HG02852 (cell line): ENCODE results near the gene SNAPC4.

ENCODE experiments used
- ATAC-seq: cut with Tn5 transposase; IDR thresholded peaks from one replicate; pipeline ENCODE4 v1.9.1; 2021; ENCODE audit warnings: mild to moderate bottlenecking, moderate library complexity; ENCODE audit not compliant: unreplicated experiment

The SNAPC4 gene, protein sequence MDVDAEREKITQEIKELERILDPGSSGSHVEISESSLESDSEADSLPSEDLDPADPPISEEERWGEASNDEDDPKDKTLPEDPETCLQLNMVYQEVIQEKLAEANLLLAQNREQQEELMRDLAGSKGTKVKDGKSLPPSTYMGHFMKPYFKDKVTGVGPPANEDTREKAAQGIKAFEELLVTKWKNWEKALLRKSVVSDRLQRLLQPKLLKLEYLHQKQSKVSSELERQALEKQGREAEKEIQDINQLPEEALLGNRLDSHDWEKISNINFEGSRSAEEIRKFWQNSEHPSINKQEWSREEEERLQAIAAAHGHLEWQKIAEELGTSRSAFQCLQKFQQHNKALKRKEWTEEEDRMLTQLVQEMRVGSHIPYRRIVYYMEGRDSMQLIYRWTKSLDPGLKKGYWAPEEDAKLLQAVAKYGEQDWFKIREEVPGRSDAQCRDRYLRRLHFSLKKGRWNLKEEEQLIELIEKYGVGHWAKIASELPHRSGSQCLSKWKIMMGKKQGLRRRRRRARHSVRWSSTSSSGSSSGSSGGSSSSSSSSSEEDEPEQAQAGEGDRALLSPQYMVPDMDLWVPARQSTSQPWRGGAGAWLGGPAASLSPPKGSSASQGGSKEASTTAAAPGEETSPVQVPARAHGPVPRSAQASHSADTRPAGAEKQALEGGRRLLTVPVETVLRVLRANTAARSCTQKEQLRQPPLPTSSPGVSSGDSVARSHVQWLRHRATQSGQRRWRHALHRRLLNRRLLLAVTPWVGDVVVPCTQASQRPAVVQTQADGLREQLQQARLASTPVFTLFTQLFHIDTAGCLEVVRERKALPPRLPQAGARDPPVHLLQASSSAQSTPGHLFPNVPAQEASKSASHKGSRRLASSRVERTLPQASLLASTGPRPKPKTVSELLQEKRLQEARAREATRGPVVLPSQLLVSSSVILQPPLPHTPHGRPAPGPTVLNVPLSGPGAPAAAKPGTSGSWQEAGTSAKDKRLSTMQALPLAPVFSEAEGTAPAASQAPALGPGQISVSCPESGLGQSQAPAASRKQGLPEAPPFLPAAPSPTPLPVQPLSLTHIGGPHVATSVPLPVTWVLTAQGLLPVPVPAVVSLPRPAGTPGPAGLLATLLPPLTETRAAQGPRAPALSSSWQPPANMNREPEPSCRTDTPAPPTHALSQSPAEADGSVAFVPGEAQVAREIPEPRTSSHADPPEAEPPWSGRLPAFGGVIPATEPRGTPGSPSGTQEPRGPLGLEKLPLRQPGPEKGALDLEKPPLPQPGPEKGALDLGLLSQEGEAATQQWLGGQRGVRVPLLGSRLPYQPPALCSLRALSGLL (N-terminal part only)

GRCh38 chr9:136400038-136400834 is at the start of gene SNAPC4:
TSS of gene SNAPC4 (minus strand) at chr9:136400170. CDS start at chr9:136398428, 1,742 bp downstream.
- peak; percentile 70 for ATAC-seq

GRCh38 chr9:136448655-136449054 is 48.7 kb upstream of the SNAPC4 start:
- no peak for ATAC-seq

GRCh38 chr9:136447173-136447778 is 47.3 kb upstream of the SNAPC4 start:
- ATAC-seq: no peak

- ATAC-seq: no peak
These were observed 45.8 kb upstream of the SNAPC4 start for GRCh38 chr9:136445799-136446198.

DNA sequence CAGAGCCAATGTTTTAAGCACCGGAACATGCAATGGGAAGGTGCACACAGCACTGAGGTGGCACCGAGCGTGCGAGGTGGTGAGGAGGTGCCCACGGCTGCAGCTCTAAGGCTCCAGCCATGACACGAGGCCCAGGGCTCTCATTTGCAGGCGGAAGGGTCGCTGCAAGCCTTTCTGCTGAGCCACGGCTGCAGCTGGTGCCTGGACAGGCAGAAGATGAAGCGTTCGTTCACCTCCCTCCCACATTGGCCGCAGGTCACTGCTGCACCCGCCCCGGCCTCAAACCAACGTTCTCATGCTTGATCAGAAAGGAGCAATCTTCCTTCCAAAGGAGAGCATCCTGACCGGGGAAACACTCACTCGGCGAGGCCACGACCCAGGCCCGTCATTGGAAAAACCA is 44.1 kb upstream of the SNAPC4 start:
- no peak for ATAC-seq

- no peak for ATAC-seq
These were observed 43.7 kb upstream of the SNAPC4 start for GRCh38 chr9:136443687-136444086.

- no peak for ATAC-seq
These were observed 43.1 kb upstream of the SNAPC4 start for GRCh38 chr9:136443087-136443486.

GRCh38 chr9:136442265-136442664 is 42.3 kb upstream of the SNAPC4 start:
- no peak for ATAC-seq

- no peak for ATAC-seq
These were observed 41.8 kb upstream of the SNAPC4 start for GRCh38 chr9:136441681-136442245.

DNA sequence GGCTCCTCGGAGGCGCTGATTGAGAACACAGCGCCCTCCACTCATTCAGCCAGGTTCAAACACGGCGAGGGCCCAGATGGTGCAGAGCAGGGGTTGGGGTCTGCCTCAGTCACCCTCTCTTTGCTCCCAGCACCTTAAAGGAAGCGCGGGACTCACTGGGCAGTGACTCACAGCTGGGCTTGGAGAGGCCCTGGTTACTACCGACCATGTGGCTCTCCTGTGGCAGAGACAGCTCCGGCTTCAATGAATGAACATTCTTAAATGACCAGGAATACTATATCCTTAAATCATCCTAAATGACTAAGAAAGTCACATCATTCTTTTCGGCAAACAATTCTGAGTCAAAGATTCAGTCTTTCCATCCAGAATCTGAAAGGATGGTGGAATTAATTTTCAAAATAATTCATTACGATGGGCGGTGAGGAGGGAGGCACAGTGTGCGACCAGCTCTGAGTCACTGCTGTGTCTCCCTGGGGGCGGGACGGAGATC is 41.3 kb upstream of the SNAPC4 start:
- no peak for ATAC-seq

DNA sequence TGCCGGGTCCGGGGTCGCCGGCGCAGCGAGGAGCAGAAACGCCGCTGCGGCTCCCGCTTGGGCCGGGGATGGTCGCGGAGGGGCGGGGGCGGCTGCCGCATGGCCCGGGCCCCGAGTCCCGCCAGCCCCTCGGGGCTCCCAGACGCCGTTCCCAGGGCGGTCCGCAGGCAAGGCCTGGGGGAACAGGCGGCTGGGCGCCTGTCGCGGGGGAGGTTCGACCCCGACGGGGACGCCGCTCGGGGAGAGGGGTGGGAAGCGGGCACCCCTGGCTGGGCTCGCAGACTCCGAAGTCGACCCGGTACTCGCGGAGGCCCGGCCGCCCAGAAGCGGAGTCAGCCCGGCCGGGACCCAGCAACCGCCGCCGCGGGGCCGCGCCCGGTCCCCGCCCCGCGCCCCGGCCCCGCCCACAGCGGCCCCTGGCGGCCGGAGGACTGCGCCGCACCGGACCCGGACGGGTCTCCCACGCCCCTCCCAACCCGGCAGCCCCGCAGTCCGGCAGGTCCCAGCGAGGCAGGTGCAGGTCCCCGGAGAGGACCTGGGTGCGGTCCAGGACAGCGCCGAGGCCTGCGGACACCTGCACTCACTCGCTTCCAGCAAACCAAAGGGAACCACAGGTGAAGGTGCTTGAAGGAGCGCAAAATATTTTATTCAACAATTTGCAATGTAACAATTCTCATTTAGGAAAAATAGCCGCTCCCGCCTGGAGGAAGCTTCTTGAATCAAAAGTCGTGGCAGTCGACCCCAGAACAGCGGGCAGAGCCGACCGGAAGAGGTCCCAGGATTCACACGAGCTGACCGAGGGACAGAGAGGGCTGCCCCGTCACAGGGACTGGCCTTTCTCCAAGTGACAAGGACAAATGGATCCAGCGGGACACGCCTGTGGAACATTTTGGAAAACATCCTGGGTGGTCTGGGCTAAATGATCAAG is 39.8 kb upstream of the SNAPC4 start, which contains the start of gene INPP5E:
Gene INPP5E (minus strand): TSS at position 365 of the 928 bp plus-strand sequence. CDS start 426 bp downstream, outside the sequence.
- peak; percentile 74 for ATAC-seq

DNA sequence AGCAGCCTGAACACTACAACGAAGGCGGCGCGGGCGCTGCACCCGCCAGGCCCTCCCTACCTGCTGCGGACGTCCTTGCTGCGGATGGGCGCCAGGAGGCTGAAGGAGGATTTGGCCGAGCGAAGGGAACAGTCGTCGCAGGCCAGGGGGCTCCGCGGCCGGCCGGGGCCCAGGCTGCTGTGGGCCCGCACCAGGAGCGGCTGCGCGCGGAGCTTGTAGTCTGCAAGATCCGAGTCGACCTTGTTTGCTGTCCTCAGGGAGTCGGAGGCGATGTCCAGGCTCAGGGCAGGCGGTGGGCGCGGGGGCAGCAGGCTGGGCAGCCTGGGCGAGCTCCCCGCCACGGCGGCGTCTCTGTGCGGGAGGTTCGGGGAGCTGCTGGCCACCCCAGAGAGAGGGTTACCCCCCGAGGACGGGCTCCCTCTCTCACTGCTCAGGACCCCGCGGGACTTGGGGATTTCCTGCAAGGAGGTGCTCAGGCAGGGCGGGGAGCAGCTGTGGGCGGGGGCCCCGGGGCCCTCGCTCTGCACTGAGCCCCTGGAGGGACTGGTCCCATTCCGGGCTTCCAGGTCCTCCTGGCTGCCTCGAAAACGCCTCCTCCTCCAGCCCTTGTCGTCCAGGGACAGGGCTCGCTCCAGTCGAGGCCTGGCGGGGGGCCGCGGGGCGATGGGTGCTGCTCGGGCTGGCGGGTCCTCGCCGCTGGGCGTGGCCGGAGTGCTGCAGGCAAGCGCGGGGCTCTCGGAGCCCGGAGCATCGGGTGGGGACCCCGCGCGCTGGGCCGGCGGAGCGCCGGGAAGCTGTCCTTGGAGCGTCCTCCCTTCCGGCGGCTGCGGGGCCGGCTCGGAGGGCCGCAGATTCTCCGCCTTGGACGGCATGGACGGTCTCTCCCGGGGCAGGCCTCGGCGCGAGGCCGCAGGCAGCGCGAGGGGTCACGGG is 38.8 kb upstream of the SNAPC4 start:
- peak; percentile 48 for ATAC-seq

DNA sequence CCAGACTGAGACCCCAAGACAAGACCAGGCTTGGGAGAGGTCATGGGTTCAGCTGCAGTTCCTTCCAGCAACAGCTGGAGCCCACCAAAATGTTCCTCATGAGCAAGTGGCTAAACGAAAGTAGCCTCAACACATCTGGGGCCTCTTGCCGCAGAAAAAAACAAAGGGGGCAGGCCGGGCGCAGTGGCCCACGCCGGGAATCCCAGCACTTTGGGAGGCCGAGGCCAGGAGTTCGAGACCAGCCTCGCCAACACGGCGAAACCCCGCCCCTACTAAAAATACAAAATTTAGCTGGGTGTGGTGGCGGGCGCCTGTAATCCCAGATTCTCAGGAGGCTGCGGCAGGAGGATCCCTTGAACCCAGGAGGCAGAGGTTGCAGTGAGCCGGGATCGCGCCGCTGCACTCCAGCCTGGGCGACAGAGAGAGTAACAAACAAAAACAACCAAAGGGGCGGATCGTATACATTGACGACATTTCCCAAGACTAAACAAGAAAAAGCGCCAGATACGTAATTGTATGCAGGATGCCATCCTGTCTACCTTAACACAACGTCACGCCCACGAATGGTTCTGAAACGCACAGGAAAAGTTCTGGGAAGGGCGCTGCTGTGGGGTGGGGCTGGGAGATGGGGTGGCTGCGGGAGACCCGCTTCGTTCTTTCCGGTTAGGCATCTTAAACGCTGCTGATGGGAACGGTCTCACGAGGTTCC is 38.0 kb upstream of the SNAPC4 start:
- no peak for ATAC-seq

DNA sequence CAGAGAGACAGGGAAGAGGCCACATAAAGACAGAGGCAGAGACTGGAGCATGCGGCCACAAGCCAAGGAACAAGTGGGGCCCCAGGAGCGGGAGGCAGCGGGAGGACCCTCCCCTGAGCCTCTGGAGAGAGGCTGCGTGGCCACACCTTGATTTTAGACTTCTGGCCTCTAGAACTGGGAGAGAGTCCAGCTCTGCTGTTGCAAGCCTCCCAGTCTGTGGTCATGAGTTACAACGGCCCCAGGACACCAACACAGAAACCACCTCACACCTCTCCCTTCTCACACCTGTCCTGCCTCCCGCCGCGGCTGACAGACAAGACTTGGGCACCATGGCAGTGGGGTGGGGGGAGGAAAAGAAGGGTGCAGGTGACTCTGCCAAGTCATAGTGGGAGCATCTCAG is 37.5 kb upstream of the SNAPC4 start:
- ATAC-seq: no peak

- ATAC-seq: no peak
These were observed 36.2 kb upstream of the SNAPC4 start for GRCh38 chr9:136436055-136436634.

DNA sequence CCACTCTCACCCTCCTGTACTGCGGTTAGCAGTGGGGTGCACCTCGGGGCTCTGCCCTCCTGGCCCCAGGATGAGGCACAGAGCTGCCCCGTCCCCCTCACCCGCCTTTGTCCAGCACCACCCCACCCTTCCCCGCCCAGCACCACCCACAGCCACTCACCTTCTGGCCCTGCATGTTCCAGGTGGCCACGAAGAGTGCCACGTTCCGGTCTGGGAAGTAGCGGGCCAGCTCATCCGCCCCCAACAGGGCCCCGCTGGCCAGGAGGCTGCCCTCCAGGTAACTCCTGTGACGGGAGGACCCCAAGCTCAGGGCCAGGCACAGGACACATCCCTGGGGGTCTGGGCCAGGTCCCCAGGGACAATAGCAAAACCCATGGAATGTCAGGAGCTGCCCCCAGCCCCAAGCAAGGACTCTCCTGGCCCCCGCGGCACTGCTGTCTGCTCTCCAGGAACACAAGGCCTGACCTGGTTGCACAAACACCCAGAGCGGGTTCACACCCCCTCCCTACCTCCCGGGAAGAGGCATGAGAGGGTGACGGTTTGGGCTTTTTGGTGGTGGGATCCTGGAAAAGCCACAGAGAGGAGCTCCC is 34.7 kb upstream of the SNAPC4 start:
- no peak for ATAC-seq
